H1 (cell line): ENCODE measurements around the gene USP24. TPM values are rescaled to one million over a fixed set of nuclear protein-coding genes. Genes with fewer than 3 reads are reported as not detected.

Experiments
- CTCF ChIA-PET: fragments of 300-600 bp; sonication (Branson Sonifier 250); formaldehyde crosslinking; loops from one replicate; lab custom pipeline; 2021; ENCODE audit not compliant: partially characterized antibody; lab: Charles Lee
- POLR2A ChIA-PET: fragments of 300-600 bp; sonication (Branson Sonifier 250); formaldehyde crosslinking; loops from one replicate; lab custom pipeline; 2021; ENCODE audit warnings: inconsistent platforms; ENCODE audit not compliant: partially characterized antibody; lab: Charles Lee
- DNase-seq, 2 experiments: peaks; one replicate each; pipeline versions ENCODE4 v3.0.0 to v3.0.0-alpha.2; 2010 to 2022; ENCODE audit warnings: low spot score in 2 of 2, low read depth in 1 of 2, mixed read lengths in 1 of 2
- FAIRE-seq: peaks from 2 replicates; lab custom pipeline; 2011; peaks lifted over from hg19 to GRCh38; lab: Jason Lieb, UNC
- H2AFZ ChIP-seq: 2 replicates; pipeline ENCODE4 v1.8.1; 2012; ENCODE audit warnings: low read length, inconsistent platforms
- H2AK5ac ChIP-seq: 2 replicates; pipeline ENCODE4 v1.6.1; 2013; ENCODE audit warnings: low read depth, low read length
- H2BK120ac ChIP-seq: replicated peaks from 2 replicates; pipeline ENCODE3; 2013; ENCODE audit warnings: low read depth, low read length, inconsistent platforms
- H2BK12ac ChIP-seq: 2 replicates; pipeline ENCODE4 v1.6.1; 2013; ENCODE audit warnings: low read depth, low read length
- H2BK15ac ChIP-seq: 2 replicates; pipeline ENCODE4 v1.6.1; 2013; ENCODE audit warnings: low read length
- H2BK20ac ChIP-seq: 2 replicates; pipeline ENCODE4 v1.6.1; 2013; ENCODE audit warnings: low read length
- H2BK5ac ChIP-seq: 2 replicates; pipeline ENCODE4 v1.6.1; 2013; ENCODE audit warnings: low read depth, low read length
- H3K14ac ChIP-seq: 2 replicates; pipeline ENCODE4 v1.6.1; 2013; ENCODE audit warnings: inconsistent platforms; ENCODE audit not compliant: insufficient read length
- H3K18ac ChIP-seq: 2 replicates; pipeline ENCODE4 v1.6.1; 2013; ENCODE audit warnings: low read length; ENCODE audit errors: extremely low read depth
- H3K23ac ChIP-seq: 2 replicates; pipeline ENCODE4 v1.6.1; 2013; ENCODE audit warnings: inconsistent platforms; ENCODE audit not compliant: insufficient read length
- H3K23me2 ChIP-seq: 2 replicates; pipeline ENCODE4 v1.6.1; 2013; ENCODE audit warnings: low read depth, low read length
- H3K27ac ChIP-seq: 2 replicates; pipeline ENCODE4 v1.6.1; 2011; ENCODE audit warnings: low read depth, low read length, inconsistent platforms
- H3K27me3 ChIP-seq, 4 experiments: replicated peaks in 1 of 4; 1 replicate in 1 of 4; 2 replicates in 3 of 4; pipeline versions ENCODE4 v1.6.1 to v1.8.1; 2011 to 2013; ENCODE audit warnings: low read length in 3 of 4, mild to moderate bottlenecking in 3 of 4, inconsistent platforms in 2 of 4, mixed read lengths in 2 of 4, moderate library complexity in 1 of 4; ENCODE audit not compliant: control insufficient read depth in 3 of 4, insufficient read depth in 3 of 4; ENCODE audit errors: extremely low read depth in 1 of 4
- H3K36me3 ChIP-seq, 4 experiments: 2 replicates each; pipeline versions ENCODE4 v1.6.1 to v1.8.1; 2011 to 2013; ENCODE audit warnings: mild to moderate bottlenecking in 4 of 4, low read length in 3 of 4, moderate library complexity in 2 of 4, control low read depth in 1 of 4, inconsistent platforms in 1 of 4; ENCODE audit not compliant: insufficient read depth in 4 of 4, control insufficient read depth in 2 of 4
- H3K4ac ChIP-seq: replicated peaks from 2 replicates; pipeline ENCODE3; 2013; ENCODE audit warnings: low read length, low read depth, mixed read lengths, inconsistent platforms; ENCODE audit not compliant: insufficient read length
- H3K4me1 ChIP-seq, 4 experiments: replicated peaks in 1 of 4; 1 replicate in 1 of 4; 2 replicates in 3 of 4; pipeline versions ENCODE4 v1.6.1 to v1.8.1; 2011 to 2013; ENCODE audit warnings: low read length in 3 of 4, inconsistent platforms in 2 of 4, mixed read lengths in 1 of 4; ENCODE audit not compliant: insufficient read depth in 4 of 4, control insufficient read depth in 3 of 4
- H3K4me2 ChIP-seq, 2 experiments: 2 replicates each; pipeline versions ENCODE4 v1.6.1 to v1.8.1; 2011 to 2013; ENCODE audit warnings: low read depth in 2 of 2, low read length in 2 of 2, control low read depth in 1 of 2, inconsistent platforms in 1 of 2, mild to moderate bottlenecking in 1 of 2; ENCODE audit not compliant: insufficient read depth in 1 of 2
- H3K4me3 ChIP-seq, 4 experiments: fragments of 200-600, 300-600 bp in 1 of 4; sonication (generic), shearing (Covaris generic), sonication (Bioruptor Twin) in 1 of 4; 2 replicates each; pipeline versions ENCODE4 v1.5.1 to v1.8.1; 2011 to 2016; ENCODE audit warnings: low read length in 4 of 4, low read depth in 3 of 4, control low read depth in 2 of 4, inconsistent platforms in 2 of 4, mild to moderate bottlenecking in 2 of 4, mixed read lengths in 1 of 4, moderate library complexity in 1 of 4; ENCODE audit not compliant: insufficient read depth in 2 of 4; ENCODE audit errors: extremely low read depth in 1 of 4
- H3K56ac ChIP-seq: replicated peaks from 2 replicates; pipeline ENCODE3; 2013; ENCODE audit warnings: low read depth, mild to moderate bottlenecking, mixed read lengths, low read length, inconsistent platforms; ENCODE audit not compliant: insufficient read length
- H3K79me1 ChIP-seq: 2 replicates; pipeline ENCODE4 v1.6.1; 2013; ENCODE audit warnings: low read depth, low read length, control low read depth
- H3K79me2 ChIP-seq, 2 experiments: 2 replicates each; pipeline versions ENCODE4 v1.6.1 to v1.8.1; 2012 to 2013; ENCODE audit warnings: low read length in 2 of 2, mild to moderate bottlenecking in 2 of 2, inconsistent platforms in 1 of 2; ENCODE audit not compliant: insufficient read depth in 2 of 2, control insufficient read depth in 1 of 2
- H3K9ac ChIP-seq, 4 experiments: replicated peaks in 1 of 4; 1 replicate in 1 of 4; 2 replicates in 3 of 4; pipeline versions ENCODE4 v1.6.1 to v1.8.1; 2011 to 2013; ENCODE audit warnings: low read depth in 3 of 4, low read length in 3 of 4, control low read depth in 2 of 4, mild to moderate bottlenecking in 2 of 4, moderate library complexity in 2 of 4, inconsistent platforms in 1 of 4; ENCODE audit errors: extremely low read depth in 1 of 4
- H3K9me3 ChIP-seq, 2 experiments: 2 replicates each; pipeline versions ENCODE4 v1.6.1 to v1.8.1; 2012 to 2013; ENCODE audit warnings: mild to moderate bottlenecking in 2 of 2, moderate library complexity in 2 of 2, control low read depth in 1 of 2, inconsistent platforms in 1 of 2, low read depth in 1 of 2, low read length in 1 of 2, mixed read lengths in 1 of 2; ENCODE audit not compliant: insufficient read depth in 2 of 2
- H4K20me1 ChIP-seq, 2 experiments: replicated peaks in 1 of 2; 2 replicates each; pipeline versions ENCODE3 to v1.8.1; 2011 to 2013; ENCODE audit warnings: inconsistent platforms in 2 of 2, low read length in 2 of 2, mild to moderate bottlenecking in 1 of 2; ENCODE audit not compliant: insufficient read depth in 2 of 2, control insufficient read depth in 1 of 2
- H4K5ac ChIP-seq: 2 replicates; pipeline ENCODE4 v1.6.1; 2013; ENCODE audit warnings: low read length, low read depth, mixed read lengths, inconsistent platforms; ENCODE audit not compliant: insufficient read length
- H4K8ac ChIP-seq: 2 replicates; pipeline ENCODE4 v1.8.0; 2013; ENCODE audit warnings: mild to moderate bottlenecking, moderate library complexity, low read length, inconsistent platforms; ENCODE audit not compliant: insufficient read depth; ENCODE audit errors: extremely low read depth
- H4K91ac ChIP-seq: replicated peaks from 2 replicates; pipeline ENCODE3; 2013; ENCODE audit warnings: low read length, mixed read lengths, inconsistent platforms; ENCODE audit not compliant: insufficient read length
- BRCA1 ChIP-seq: IDR thresholded peaks from 2 replicates; pipeline ENCODE4 v1.6.1; 2012; ENCODE audit warnings: low read depth, low read length, improper control_type of control experiment
- CBX8 ChIP-seq: fragments of 300-800, 300-1000 bp; sonication (generic); IDR thresholded peaks from 2 replicates; pipeline ENCODE4 v1.7.1; 2016; ENCODE audit warnings: low read depth, low read length, borderline replicate concordance
- E2F6 ChIP-seq: IDR thresholded peaks from 2 replicates; pipeline ENCODE4 v1.6.1; 2012; ENCODE audit warnings: inconsistent platforms
- HDAC2 ChIP-seq, 2 experiments: fragments of 300-600 bp in 1 of 2; sonication (generic) in 1 of 2; IDR thresholded peaks; 2 replicates each; pipeline ENCODE4 v1.6.1; 2011 to 2012; ENCODE audit warnings: low read depth in 2 of 2, low read length in 2 of 2, mild to moderate bottlenecking in 2 of 2, moderate library complexity in 2 of 2, borderline replicate concordance in 1 of 2, inconsistent platforms in 1 of 2
- KDM4A ChIP-seq: IDR thresholded peaks from one replicate; pipeline ENCODE4 v1.7.1; 2012; ENCODE audit warnings: low read depth, mild to moderate bottlenecking, moderate library complexity, low read length, inconsistent platforms; ENCODE audit not compliant: severe bottlenecking
- NRF1 ChIP-seq: IDR thresholded peaks from 2 replicates; pipeline ENCODE4 v1.6.1; 2011; ENCODE audit warnings: mild to moderate bottlenecking, low read depth, low read length, improper control_type of control experiment
- PHF8 ChIP-seq: fragments of 200-600 bp; sonication (generic); conservative IDR thresholded peaks from 2 replicates; pipeline ENCODE4 v1.7.1; 2012; ENCODE audit warnings: low read depth, mild to moderate bottlenecking, inconsistent platforms, low read length, moderate library complexity
- RAD21 ChIP-seq, 2 experiments: IDR thresholded peaks in 1 of 2; conservative IDR thresholded peaks in 1 of 2; 2 replicates each; pipeline ENCODE4 v1.6.1; 2011; ENCODE audit warnings: low read depth in 2 of 2, low read length in 2 of 2, improper control_type of control experiment in 1 of 2, inconsistent platforms in 1 of 2, mild to moderate bottlenecking in 1 of 2, moderate library complexity in 1 of 2
- RBBP5 ChIP-seq: IDR thresholded peaks from 2 replicates; pipeline ENCODE4 v1.7.1; 2012; ENCODE audit warnings: low read depth, mild to moderate bottlenecking, inconsistent platforms, low read length, moderate library complexity, borderline replicate concordance
- RFX5 ChIP-seq: IDR thresholded peaks from 2 replicates; pipeline ENCODE4 v1.6.1; 2011; ENCODE audit warnings: low read depth, low read length, improper control_type of control experiment, borderline replicate concordance
- SUZ12 ChIP-seq: fragments of 200-600 bp; sonication (generic); IDR thresholded peaks from 2 replicates; pipeline ENCODE4 v1.6.1; 2012; ENCODE audit warnings: mild to moderate bottlenecking, inconsistent platforms, low read length, moderate library complexity, mixed read lengths
- WGBS, 2 experiments: shearing (Covaris generic) in 1 of 2; methylation state at CpG; one replicate each; pipeline versions ENCODE4 v1.1.6 to v1.1.7; 2013 to 2015; ENCODE audit warnings: low lambda C conversion rate in 2 of 2, mixed read lengths in 2 of 2, inconsistent platforms in 1 of 2, low coverage in 1 of 2, missing lambda C conversion rate in 1 of 2; ENCODE audit not compliant: insufficient replicate concordance in 2 of 2, insufficient coverage in 1 of 2, insufficient read length in 1 of 2; ENCODE audit errors: extremely low coverage in 1 of 2, missing lambda C conversion rate in 1 of 2; 5-methylcytosine and 5-hydroxymethylcytosine counted together
- polyA plus RNA-seq, 7 experiments: library from polyadenylated mRNA; depleted of rRNA in 3 of 7; stranded (reverse) in 5 of 7; unstranded in 2 of 7; fragments of >200 nt in 5 of 7; fragments of 200-250 nt in 2 of 7; gene quantifications; 1 replicate in 5 of 7; 2 replicates in 1 of 7; 4 replicates in 1 of 7; pipeline versions ENCODE4 v1.2.1 to v1.2.3, GENCODE V29; 2011 to 2013; ENCODE audit warnings: missing spikeins in 2 of 7, mixed read lengths in 2 of 7
- total RNA-seq: library from RNA; stranded (reverse); fragmentation: NEBNext Ultra II Directional; extraction: Animal tissue kit (Norgen Biotek cat#: 25700); gene quantifications from 2 replicates; pipeline ENCODE4 v1.2.1, GENCODE V29; 2021

The USP24 gene
- total and polyA plus RNA-seq, 2 of the 8 experiments (the other 6 are each of a cell fraction or from before 2014, with no cell fraction given): 11.1 to 34.6 TPM

GRCh38 chr1:55172272-55172671 lies 42.9 kb downstream of the USP24 start:
- Histone ChIP-seq H4K91ac (no peak overlapping the region), H3K4me2 (no peak overlapping the region), H3K18ac (no peak overlapping the region), H3K56ac (no peak overlapping the region), H3K27ac (no peak overlapping the region), H4K5ac (no peak overlapping the region), H2BK5ac (no peak overlapping the region), H3K36me3 (peaks cover 0 to 11% (median 2%) of the 10 kb centered on the region in 4 experiments; a peak in 1 of 8 replicates), H3K79me1 (no peaks in the 10 kb centered on the region), H3K4me1 (peaks cover 0 to 6% (median 0%) of the 10 kb centered on the region in 4 experiments; a peak in 3 of 7 replicates), H2AK5ac (no peak overlapping the region), H2BK20ac (no peak overlapping the region), H4K8ac (no peak overlapping the region), H3K9ac (no peak overlapping the region), H2BK12ac (no peak overlapping the region), H3K9me3 (no peaks in the 10 kb centered on the region), H3K23ac (no peak overlapping the region), H3K79me2 (no peaks in the 10 kb centered on the region), H3K27me3 (no peaks in the 10 kb centered on the region), H2AFZ (no peak overlapping the region), H3K4ac (no peak overlapping the region), H2BK120ac (no peak overlapping the region), H3K4me3 (no peak overlapping the region), H4K20me1 (no peaks in the 10 kb centered on the region), H3K14ac (no peak overlapping the region), H3K23me2 (no peaks in the 10 kb centered on the region), H2BK15ac (no peak overlapping the region)
- no peak for TF ChIP-seq CBX8
- TF ChIP-seq SUZ12: no peak
- TF ChIP-seq BRCA1: no peak
- TF ChIP-seq HDAC2 (IDR thresholded peaks at IDR 0.05; ENCODE audit: borderline replicate concordance in 1 of 2, low read depth in 2 of 2, low read length in 2 of 2): no peak
- TF ChIP-seq RFX5: no peak
- no peak for TF ChIP-seq NRF1
- TF ChIP-seq PHF8: no peak
- no peak for TF ChIP-seq KDM4A
- TF ChIP-seq E2F6: no peak
- no peak for TF ChIP-seq RAD21 (IDR thresholded peaks at IDR 0.05 in 1 of 2, conservative IDR thresholded peaks at IDR 0.05 in 1 of 2; ENCODE audit: low read depth in 2 of 2, low read length in 2 of 2)
- no peak for TF ChIP-seq RBBP5
- CTCF ChIA-PET: interaction anchor here (0.6 kb wide), 1 partner anchor 215 kb away, joined by 3 read pairs; no protein-coding TSS in a partner anchor
- FAIRE-seq (no peak), DNase-seq (no peak)
- WGBS, 2 experiments: 97% methylated on average over 2 of the region's 2 CpGs; no CpG with 5 or more reads in 1 of the 2 experiments
- POLR2A ChIA-PET: interaction anchor here (1.3 kb wide), 1 partner anchor 42 kb away, joined by 5 read pairs; the partner anchor contains the start of gene USP24
